ENCODE results near the gene GBP2. TPM values are rescaled to one million over a fixed set of nuclear protein-coding genes. Genes with fewer than 3 reads are reported as not detected.

GBP2 gene, protein sequence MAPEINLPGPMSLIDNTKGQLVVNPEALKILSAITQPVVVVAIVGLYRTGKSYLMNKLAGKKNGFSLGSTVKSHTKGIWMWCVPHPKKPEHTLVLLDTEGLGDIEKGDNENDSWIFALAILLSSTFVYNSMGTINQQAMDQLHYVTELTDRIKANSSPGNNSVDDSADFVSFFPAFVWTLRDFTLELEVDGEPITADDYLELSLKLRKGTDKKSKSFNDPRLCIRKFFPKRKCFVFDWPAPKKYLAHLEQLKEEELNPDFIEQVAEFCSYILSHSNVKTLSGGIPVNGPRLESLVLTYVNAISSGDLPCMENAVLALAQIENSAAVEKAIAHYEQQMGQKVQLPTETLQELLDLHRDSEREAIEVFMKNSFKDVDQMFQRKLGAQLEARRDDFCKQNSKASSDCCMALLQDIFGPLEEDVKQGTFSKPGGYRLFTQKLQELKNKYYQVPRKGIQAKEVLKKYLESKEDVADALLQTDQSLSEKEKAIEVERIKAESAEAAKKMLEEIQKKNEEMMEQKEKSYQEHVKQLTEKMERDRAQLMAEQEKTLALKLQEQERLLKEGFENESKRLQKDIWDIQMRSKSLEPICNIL
- 61.6 and 79.6 TPM in 2 replicates for total RNA-seq

DNA sequence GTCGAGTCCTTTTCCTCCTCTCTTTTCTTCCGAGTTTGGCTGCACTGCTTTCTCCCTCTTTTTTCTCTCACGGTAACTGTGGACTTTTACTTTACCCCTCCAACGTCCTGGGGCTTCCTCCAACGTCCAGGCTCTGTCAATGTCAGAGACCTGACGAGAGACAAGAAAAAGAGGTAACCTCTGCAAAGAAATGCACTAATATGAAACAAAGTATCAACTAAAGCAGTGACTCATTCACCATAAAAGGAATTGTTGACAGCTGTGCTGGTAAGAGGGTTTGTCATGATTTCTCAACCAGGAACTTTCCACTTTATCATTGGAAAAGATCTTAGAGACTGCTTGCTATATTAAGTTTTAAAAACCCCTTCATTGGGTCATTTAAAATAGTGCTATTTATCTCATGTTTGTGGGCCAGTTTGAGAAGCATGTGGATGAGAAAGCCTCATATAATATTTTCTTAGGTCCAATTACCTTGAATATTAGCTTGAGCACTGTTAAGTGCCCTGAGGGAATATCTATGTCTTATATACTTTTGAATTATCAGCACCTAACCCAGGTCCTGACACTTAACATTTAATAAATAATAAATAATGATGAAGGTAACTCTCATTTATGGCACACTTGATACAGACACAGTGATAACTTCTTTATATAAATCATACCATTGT lies at the start of gene GBP2:
Gene GBP2 (minus strand): TSS at position 202 of the 668 bp plus-strand sequence. CDS start 4,148 bp downstream, outside the sequence.
- peak; percentile 48 for DNase-seq (ENCODE audit: low read depth, low spot score)

DNA sequence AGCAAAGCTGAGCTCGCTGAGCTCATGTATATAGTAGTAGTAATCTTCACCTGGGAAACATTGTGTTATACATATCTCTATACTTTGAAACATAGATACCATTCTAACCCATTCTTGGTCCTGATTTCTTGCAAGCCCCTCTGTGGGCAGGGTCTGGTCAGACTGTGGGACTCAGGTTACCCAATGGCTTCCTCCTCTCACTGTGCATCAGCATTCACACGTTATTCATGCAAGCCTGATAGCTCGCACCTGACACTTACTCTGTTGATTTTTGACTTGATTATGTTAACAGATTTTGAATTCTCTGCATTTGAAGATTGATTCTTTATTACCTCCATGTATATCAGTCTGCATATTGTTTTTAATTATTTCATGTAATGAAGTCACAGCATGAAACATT lies 48.6 kb upstream of the GBP2 start:
- DNase-seq (ENCODE audit: low read depth, low spot score) = no peak

DNA sequence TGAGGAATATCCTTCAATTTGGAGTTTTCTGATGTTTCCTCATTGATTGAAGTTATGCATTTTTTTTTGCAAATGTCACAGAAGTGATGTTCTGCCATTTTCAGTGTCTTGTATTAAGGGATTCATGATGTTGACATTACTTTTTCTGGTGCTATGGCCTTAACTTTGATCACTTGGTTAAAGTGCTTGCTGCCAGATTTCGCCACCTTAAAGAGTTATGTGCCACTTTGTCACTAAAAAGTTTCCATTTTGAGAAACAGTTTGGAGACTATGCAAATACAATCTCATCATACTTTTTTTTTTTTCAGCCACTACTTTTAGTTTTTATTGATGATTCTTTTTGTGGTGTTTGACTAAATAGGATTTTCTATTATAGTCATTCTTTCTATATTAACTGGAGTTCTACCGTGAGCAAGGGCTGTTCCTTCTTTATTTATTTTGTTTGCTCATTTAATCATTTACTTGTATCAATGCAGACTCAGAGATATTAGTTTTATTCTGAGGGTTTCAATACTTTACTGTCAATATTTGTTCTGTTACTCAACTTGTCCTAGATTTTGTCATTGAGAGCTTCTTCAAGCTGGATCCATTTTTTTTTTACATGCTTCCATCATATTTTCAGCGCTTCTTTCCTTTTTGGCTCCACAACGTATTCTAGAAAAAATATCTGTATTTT lies 46.7 kb upstream of the GBP2 start:
- no peak for DNase-seq (ENCODE audit: low read depth, low spot score)

DNA sequence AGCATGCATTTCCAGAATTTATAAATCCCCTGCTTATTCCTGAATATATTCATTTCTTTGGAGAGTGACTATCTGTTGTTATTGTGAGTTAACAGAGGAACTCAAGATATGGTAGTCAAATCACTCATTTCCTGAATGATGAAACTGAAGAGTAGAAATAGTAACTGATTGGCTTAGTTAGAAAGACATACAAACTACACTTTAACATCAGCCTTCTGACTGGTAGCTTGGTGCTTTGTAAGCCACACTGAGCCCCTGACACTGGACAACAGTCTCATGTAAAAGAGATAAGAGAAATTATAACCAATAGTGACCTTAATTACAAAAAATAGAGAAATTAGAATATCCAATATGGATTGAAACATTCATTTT lies 45.1 kb upstream of the GBP2 start:
- no peak for DNase-seq (ENCODE audit: low read depth, low spot score)

DNA sequence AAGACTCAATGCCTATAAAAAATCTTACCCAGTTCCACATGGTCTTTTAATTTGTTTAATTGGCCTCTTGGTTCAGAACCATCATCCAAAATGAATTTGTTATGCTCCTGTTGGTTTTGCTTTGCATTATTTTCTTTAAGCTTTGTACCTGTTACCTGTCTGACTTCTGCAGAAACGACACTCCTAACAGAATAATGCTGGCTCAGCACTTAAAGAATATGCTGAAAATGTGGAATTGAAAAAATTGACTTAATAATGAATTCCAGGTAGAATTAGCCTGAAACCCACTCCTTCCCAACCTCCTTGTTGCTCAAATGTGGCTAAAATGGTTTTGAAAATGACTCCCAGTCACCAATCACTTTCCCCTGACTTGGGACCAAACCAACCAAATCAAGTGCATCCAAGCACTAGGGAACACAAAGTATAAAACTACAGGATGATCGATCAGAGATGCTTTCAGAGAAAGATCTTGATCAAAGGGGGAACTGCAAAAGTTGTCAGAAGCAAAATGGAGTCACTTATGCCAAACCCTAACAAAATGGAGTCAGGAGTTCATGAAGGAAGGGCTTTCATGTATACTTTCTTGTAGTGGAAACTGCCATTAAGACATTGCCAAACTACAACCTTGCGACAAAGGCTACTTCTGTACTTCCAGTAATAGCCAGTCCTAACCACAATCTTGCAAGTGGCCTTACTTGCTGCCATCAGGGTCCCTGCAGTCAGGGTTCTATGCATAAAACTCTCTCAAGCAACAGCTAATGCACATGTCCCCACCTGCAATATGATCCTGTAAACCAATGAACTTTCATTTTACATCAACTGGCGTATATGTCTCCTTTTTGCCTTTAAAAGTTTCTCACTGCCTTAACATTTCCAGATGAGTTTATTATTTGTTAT lies 44.5 kb upstream of the GBP2 start:
- no peak for DNase-seq (ENCODE audit: low read depth, low spot score)

DNA sequence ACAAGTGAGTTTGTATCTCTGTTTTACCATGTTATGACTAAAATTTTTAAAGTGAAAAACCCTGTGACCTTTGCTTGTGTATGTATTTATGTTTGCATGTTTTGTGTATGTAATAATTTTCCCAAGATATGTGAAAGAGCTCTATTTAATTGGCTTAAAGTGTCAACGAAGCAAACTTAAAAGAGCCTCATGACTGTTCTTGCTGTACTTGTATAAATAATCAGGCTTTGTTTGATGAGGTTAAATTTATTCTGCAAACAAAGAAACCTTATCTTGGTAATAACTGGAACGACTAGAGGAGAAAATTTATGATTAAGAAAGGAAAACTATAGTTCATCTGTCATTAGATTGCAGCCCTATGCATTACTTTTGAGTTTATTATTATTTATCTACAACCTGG lies 43.3 kb upstream of the GBP2 start:
- no peak for DNase-seq (ENCODE audit: low read depth, low spot score)

DNA sequence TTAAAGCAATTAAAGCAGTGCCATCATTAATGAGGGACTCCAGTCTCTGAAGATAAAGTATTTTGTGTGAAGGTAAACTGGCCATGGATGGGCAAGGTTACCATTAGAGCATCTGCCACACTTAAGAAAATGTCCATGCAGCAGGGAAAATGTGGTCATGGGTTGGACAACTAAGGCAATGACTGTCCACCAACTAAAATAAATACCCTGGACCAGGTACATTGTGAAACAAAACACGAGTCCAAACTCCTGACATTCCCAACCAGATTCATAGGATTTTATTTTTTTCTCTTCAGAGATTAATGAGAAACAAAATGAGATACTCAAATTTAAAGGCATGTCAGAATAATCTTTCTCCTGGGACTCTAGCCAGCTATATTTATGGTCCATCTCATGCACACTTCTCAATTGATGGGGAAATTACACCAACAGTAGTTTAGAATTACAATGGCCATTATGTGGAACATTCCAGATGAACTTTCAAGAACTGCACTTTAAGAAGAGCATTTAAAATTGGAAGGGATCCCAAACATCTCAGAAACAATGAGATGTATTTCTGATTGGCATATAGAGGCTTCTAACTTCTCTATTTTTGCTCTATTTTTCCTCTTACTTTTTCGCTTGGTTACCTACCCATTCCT lies 41.8 kb upstream of the GBP2 start:
- DNase-seq (ENCODE audit: low read depth, low spot score) = no peak

DNA sequence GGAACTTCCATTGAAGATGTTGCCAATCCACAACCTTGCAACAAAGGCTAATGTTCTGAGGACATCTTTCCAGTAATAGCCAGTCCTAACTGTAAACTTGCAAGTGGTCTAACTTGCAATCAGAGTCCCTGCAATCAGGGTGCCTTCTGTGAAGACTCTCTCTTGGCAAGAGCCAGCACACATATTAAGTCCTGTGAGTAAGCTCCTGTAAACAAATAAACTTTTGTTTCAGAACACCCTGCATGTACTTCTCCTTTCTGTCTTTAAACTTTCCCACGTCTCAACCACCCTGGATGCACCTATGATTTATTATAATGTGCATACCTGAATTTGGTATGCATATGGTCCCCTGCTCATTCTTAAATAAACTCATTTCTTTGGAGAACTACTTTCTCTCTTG lies 40.8 kb upstream of the GBP2 start:
- no peak for DNase-seq (ENCODE audit: low read depth, low spot score)

DNA sequence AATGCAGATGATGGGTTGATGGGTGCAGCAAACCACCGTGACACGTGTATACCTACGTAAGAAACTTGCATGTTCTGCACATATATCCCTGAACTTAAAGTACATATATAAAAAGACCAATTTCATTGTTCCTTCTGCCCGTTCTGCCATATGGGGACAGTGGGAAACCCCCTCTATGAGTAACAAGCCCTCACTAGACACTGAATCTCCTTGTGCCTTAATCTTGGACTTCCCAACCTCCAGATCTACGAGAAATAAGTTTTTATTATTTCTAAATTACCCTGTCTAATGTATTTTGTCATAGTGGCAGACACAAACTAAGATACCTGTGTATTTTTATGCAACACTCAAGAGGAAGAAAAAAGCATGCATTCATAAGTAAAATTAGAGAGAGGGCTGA lies 39.9 kb upstream of the GBP2 start:
- no peak for DNase-seq (ENCODE audit: low read depth, low spot score)

DNA sequence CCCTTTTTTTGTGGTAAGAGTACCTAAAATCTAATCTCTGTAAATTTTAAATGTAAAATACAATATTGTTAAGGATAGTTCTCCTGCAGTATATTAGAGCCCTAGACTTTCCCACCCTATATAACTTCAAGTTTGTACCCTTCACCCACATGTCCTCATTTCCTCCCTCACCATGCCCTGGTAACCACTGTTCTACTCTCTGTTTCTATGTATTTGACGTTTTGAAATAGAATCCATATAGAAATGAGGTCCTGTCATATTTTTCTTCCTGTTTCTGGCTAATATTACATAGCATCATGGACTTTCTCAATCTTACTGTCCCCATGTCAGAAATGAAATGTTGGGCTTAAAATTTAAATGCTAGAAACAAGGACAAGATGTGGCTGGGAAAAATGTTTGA lies 25.1 kb upstream of the GBP2 start:
- no peak for DNase-seq (ENCODE audit: low read depth, low spot score)

DNA sequence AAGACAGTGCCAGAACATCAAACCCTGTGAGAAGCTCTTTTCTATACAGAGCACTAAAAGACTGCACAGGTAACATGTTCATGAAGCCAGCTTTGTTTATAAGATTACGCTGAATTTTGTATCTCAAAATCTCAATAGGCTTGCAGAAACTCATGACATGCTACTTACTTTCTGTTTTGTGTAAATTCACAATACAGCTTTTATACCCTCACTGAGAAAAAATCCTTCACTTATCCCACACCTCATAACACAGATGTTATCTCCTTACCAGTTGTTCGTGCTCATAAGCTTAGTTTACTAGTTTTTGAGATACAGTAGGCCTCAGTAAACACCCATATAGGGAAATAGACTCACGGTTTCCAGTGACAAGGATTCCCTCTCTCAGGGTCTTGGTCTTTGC lies 24.1 kb upstream of the GBP2 start:
- DNase-seq (ENCODE audit: low read depth, low spot score) = no peak

DNA sequence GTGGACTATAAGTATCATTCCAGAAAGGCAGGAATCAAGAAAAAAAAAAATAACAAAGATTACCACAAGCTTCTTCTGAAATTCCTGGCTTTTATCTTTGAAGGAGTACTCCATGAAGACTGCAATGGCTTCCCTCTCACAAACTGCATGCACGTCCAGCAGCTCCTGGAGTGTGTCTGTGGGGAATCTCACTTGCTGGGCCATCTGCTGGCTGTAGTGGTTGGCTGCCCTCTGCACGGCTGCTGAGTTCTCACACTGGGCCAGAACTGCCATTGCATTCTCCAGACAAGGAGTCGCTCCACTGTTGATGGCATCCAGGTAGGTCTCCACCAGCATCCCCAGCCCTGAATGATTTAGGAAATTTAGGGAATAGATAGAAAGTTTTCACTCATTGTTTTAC lies 23.3 kb upstream of the GBP2 start:
- no peak for DNase-seq (ENCODE audit: low read depth, low spot score)

DNA sequence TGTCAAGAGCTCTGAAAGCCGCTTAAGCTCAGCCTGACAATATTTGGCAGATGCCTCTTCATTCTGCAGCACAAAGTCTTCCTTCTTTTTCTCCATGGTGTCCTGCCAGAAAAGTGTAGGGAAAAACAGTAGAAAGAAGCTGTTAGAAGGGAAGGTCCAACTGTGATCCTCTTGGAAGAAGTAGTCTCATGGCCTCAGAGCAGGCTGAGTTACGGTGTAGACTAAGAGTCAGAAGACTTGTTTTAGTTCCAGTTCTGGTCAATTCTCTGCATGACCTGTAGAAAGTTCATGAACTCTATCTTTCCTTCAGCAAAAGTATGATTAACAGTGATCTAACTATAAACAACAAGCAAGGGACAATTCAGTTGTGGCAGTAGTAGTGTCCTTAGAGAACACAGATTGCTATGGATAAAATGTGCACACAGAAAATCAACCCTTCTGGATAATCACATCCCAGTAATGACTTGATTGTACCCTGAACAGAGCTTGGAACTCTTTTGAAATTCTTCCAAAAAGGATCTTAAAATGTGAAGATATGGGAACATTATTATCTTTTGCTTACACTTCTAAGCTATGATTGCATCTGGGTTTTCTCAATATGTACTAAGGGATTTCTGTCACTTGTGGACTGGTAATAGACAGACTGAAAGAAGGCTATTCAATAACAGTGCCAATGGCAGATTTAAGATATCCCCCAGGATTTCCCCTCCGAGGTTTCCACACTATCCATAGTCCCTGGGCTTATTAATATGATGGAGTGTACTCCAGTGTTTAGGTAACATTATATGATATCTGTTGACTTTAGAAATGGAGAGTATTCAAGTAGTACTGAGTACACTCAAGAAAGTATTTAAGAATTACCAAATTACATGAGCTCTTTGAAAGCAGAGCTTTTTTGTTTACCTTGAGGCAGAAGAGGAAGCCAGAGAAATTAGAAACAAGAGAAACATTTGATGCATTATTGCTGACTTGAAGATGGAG lies 22.1 kb upstream of the GBP2 start:
- DNase-seq (ENCODE audit: low read depth, low spot score) = no peak

DNA sequence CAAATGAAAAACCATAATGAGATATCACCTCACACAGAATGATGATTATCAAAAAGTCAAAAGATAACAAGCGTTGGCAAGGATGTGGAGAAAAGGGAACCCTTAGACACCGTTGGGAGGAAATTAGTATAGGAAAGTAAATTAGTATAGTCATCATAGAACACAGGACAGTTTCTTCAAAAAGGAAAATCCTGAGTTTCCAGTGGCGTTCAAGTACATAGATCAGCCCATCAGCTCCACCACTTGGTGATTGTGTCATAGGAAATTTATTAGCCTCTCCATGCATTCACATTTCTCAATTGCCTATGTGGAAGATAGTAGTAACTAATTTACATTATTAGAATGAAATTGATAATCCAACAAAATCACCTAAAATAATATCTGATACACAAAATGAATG lies 20.8 kb upstream of the GBP2 start:
- no peak for DNase-seq (ENCODE audit: low read depth, low spot score)

DNA sequence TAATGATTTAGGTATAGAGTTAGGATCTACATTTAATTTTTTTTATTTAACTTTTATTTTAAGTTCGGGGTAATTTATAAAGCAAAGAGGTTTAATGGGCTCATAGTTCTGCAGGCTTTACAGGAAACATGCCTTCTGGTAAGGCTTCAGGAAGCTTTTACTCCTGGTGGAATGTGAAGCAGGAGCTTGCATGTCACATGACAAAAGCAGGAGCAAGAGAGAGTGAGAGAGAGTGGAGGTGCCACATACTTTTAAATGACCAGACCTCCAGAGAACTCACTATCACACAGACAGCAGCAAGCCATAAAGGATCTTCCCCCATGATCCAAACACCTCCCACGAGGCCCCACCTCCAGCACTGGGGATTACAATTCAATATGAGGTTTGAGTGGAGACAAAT lies 17.6 kb upstream of the GBP2 start:
- DNase-seq (ENCODE audit: low read depth, low spot score) = no peak

DNA sequence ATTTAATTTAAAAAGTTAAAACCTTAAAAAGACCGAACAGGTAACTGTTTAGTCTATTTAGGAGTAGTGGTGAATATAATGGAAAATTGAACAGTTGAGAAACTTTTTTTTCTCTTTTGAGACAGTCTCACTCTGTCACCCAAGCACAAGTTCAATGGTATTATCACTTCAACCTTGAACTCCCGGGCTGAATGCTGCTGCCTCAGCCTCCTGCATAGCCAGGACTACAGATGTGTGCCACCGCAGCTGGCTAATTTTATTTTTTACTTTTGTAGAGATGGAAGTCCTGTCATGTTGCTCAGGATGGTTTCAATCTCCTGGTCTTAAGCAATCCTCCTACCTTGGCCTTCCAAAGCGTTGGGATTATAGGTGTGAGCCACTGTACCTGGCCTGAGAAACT lies 16.2 kb upstream of the GBP2 start:
- DNase-seq (ENCODE audit: low read depth, low spot score) = no peak

DNA sequence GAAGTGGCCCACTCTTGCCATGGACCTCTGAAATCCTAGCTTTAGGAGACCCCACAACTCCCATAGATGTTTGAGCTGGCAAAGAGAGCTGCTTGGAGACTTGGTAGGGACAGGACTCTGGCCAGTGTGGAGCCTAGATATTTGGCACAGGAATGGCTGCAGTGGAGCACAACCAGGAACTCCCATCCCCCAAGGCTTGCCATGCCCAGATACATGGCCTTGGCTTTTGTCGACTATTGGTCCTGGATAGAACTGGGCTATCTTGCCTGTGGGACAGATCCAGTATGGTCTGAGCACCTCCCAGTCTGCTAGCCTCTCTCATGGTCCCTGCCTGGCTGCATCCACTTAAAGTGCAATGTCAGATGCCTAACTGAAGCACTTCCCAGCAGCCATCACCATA lies 7.8 kb upstream of the GBP2 start:
- no peak for DNase-seq (ENCODE audit: low read depth, low spot score)

DNA sequence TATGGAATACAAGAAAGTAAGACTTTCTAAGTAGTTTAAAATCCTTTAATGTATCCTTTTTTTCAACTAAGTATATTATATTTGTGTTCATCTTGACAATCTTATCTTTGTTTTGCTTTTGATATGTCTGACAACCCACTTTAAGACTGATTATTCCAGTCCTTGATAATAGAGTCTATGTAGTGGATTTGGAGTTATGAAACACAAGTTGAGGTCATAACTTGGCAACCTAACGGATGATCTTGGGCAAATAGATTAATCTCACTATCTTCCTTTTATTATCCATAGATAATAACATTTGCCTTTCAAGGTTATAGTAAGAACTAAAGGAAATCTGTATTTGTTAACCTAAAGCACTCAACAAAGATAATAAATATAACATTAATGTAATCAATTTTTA lies 4.8 kb upstream of the GBP2 start:
- no peak for DNase-seq (ENCODE audit: low read depth, low spot score)

DNA sequence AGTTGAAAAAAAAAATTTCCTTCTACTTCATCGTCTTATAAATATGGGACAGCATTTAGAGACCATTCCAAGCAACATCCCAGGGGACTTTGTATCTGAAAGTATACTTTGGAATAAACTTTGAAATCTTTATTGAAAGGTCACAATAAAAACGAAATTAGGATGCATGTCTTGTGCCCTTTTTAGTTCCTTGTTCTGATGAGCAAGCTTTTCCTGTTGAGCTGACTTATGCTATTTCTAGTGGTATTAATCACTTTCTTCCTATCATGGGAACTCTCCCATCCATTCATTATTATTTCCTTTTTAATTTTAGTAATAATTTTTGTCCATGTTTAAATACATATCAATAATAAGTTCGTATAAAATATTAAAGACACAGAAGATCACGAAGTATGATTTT lies 4.0 kb upstream of the GBP2 start:
- DNase-seq (ENCODE audit: low read depth, low spot score) = no peak

Measured in pulmonary artery endothelial cell (primary cell).